Measurements from ENCODE around the gene CXCR5.
A peak's percentile ranks its signal among the peaks of the same experiment; 100 is the strongest.

CXCR5 gene

DNA sequence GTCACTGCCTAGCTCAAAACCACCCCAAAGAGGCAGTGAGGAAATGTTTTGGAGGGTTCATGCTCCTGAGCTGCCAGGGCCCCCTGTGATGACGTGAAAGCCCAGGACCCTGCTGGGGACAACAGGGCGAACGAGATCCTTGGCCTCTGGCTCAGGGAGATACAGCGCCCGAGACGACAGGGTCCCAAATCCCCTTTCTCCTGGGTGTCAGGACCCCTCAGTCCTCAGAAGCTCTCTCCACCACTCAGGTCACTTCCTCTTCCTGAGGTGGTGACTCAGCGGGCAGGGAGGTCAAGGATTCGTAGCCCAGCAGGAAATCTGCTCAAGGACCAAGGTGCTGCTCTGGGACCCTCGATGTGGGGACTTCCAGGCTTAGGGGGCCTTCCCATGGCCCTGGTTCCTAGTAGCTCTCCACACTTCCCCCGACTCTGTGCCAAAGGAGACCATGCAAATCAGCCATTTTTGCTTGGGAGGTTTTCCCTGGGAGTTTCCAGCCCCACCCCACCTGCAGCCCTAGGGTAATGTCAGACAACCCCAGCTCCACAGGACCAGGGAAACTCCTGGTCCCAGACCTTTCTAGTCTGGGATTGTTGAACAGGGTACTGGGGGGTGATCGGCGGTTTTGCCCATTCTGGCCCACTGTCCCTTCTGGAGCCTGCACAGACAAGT, 29.2 kb downstream of the CXCR5 start:
- peak; percentile 41 for DNase-seq (ENCODE audit: low spot score)

DNA sequence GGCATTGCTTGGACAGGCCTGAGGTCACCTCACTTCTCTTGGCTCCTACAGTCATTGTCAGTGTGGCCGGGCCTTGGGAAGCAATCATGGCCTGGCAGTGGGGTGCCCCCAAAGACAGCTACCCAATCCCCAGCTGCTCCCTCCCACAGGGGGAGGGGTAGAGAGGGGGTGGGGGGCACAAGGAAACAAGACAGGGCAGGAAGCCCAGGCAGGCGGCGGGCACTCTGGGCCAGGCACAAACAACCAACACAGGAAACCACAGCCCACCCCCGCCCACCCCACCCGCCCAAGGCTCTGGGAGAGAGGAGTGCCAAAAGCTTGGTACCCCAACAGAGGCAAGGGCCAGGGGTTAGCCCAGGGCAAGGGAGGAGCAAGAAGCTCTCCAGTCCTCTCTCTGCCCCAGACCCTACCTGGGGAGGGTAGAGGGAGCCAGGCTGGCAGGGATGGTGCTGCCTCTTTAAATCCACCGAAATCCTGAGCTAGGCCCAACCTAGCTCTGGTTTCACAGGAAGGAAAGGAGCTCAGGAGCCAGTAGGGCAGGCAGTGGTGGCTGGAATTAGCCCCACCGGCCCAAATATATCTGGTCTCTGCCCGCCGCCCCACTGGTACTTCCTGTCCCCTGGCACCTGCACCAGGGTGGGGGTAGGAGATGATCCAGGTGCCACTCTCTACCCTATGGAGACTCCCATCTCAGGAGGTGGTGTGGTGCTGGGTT, 29.9 kb downstream of the CXCR5 start:
- DNase-seq (ENCODE audit: low spot score), result peak; percentile 36

DNA sequence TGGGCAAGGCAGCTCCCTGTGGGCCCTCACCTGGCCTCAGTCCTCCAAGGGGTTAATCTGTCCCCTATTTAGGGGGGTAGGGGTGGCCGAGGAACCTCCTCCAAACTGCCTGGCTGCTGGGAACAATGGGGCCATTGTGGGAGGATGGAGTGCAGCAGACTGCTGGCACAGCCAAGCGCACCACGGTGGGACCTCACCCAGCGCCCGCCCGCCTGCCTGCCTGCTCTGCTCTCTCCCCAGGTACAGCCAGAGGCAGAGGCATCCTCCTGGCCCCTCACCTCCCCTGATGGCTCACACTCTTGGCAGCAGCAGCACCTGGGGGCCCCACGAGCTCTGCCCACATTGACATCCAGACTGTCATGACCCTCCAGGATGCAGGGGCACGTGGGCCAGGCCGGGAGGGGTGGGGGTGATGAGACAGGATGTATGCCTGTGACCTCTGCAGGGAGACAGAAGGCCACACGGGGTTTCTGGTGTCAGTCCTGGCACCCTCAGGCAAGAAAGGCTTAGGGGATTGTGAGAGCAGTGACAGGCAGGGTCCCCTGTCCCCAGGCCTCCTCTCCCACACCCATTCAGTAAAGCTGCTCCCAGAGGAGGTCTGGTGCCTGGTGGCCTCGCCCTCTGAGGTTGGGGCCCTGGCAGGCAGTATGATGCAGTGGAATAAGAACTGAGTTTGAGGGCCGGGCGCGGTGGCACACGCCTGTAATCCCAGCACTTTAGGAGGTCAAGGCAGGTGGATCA, 30.7 kb downstream of the CXCR5 start:
- DNase-seq (ENCODE audit: low spot score), result peak; percentile 42

DNA sequence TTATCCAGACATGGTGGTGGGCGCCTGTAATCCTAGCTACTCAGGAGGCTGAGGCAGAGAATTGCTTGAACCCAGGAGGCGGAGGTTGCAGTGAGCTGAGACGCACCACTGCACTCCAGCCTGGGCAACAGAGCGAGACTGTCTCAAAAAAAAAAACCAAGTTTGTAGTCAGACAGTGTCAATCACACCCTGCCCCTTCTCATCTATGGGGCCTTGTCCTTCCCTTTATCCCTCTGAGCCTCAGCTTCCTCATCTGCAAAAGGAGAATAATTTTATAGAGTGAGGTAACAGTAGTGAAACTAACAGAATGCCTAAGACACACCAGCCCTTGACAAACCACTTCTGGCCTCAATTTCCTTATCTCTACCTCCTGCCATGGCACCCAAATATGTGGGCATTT, 31.3 kb downstream of the CXCR5 start:
- no peak for DNase-seq (ENCODE audit: low spot score)

DNA sequence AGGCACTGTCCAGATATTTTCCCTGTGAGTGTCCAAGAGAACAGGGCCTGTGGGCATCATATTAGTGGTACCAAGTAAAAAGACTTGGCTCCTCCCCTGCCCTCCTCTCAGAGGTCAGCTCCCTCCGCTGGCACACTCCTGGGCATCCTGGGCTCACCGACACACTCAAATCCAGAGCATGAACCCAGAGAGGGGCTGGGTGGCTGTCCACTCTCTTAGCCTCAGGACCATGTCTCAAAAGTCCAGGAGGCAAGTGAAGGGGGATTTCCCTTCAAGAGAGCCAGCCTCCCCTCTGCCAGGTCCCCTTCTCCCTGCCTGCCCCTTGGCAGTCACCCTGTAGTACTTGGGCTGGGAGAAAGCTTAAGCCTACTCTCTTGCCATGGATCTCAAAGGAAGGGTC, 31.7 kb downstream of the CXCR5 start:
- no peak for DNase-seq (ENCODE audit: low spot score)

DNA sequence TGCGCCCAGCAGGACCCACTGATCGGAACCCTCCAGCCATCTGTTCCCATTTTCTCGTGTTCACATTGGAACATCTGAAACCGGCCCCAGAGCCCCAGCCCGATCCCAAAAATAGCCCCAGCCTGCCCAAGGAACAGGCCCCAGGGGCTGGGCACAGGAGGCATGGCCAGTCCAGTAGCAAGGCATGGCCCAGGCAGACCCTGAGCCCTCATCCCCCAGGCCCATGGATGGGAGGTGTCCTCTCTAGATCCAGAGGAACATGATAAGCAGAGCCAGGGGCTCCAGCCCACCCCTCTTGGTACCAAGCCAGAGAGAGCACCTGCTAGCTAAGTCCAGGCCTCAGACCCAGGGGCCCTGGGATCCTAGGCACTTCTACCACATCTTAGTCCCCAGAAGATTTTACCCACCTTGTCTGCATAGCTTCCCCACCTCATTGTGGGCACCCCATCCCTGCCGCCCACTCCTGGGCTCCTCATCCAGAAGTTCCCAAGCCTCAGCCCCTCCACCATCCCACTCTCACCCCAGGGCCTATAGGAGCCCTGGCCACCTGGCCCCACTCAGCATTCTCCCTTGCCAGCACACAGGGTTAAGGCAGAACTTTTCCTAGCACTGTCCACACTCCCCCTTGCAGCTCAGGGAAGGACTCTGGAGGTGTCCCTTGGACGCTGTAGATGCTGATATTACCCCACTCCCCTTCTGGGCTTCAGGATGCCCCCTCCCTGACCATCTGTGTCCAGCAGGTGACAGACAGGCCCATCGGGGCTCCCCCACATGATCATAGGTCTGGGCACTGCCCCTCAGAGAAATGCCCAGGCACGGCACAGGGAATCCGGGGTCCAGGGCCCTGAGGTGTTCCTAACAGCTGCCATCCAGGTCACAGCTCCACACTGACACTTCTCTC, 32.5 kb downstream of the CXCR5 start:
- DNase-seq (ENCODE audit: low spot score), result peak; percentile 75

DNA sequence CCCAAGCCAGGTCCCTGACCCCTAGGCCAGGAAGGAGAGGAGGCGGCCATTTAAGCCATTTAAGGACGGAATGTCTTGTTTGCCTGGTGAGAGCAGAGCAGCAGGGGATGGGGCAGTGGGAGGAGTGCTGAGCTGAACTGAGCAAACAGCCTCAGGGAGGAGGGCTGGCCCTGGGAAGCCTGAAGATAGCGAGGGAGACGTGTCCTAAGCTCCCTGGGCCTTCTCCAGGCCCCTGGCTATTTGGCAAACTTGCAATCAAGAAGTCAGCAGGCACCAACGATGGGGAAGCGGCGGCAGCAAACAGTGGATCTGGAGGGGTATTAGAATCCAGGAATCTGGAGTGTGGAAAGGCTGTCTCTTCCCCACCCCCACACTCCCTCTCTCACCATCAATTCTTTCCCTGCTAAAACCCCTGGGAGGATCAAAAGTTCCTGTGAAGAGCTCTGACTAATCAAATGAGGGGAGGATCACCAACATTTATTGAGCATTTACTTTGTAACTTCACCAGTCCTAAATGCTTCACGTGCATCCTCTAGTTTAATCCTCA, 33.2 kb downstream of the CXCR5 start:
- peak; percentile 65 for DNase-seq (ENCODE audit: low spot score)

DNA sequence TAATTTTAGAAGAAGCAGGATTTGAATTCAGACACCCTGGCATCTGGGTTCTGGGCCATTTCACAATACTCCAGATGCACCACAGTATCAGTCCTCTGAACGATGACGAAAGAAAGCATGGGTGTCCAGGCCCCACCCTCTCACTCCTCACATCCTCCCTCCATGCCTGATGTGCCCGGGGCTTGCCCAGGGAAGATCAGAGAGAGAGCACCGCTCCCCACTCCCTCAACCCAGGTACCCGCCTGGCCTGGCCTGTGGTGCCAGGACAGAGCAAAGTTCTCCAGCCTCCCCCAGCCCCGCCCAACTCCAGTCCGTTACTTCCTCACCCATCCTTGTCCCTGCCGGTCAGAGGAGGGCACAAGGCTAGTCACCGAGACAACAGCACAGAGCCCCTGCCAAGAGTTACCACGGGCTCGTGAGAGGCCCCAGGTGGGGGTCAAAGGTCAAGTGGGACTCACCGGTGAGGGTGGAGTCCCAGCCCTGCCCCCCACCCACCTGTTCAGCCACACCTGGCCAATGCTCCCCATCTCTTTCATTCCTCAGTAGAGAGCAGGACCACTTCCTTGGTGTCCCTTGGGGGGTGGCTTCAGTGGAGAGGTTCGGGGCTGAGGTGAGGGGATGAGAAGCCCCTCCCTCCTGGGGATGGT, 33.9 kb downstream of the CXCR5 start:
- peak; percentile 28 for DNase-seq (ENCODE audit: low spot score)

DNA sequence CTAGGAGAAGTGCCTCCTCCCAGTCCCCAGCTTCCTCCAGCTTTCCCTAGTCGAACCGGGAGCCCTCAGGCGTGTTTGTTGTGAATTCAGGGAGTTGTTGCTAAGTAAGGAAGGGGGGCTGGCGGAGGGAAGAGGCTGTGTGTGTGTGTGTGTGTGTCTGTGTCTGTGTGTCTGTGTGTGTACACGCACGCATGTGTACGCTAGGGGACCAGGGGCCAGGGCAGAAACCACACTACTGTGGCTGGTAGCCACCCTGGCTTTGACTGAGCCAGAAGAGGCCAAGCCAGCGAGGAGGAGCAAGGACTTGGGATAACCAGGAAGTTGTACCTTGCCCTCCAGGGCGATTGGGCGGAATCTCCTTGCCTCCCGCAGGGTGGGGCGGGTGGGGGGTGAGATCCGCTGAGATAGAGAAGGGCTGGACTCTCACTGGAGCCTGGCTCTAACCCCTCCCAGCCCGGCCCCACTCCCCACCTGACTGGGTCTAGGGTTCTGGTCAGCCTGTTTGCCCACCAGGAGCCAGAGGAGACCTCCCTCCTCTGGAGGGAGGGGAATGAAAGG, 34.5 kb downstream of the CXCR5 start:
- peak; percentile 77 for DNase-seq (ENCODE audit: low spot score)

DNA sequence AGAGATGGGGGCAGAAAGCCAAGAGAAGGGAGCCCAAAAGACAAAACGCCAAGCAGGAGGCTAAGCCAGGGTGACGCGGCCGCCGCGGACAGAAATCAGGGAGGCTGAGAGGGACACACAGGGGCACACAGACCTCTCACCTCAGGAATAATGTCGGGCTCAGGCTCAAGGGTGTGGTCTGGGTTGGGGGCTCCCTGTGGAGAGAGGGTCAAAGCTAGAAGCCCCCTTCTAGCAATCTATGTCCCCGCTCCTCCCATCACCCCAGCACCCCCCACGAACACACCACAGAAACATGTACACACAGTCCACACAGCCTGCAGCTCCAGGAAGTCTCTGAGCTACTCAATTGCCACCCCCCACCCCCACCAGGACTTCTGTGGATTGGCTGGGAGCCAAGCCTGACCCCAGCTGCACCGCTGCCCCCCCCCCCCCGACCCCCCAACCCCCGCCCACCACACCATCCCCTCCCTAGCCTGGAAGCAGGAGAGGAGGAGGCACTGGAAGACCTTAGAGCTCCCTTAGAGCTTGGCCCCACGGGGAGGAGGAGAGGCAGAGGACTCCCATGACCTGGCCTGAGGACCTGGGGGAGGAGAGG, 35.1 kb downstream of the CXCR5 start:
- DNase-seq (ENCODE audit: low spot score), result no peak

DNA sequence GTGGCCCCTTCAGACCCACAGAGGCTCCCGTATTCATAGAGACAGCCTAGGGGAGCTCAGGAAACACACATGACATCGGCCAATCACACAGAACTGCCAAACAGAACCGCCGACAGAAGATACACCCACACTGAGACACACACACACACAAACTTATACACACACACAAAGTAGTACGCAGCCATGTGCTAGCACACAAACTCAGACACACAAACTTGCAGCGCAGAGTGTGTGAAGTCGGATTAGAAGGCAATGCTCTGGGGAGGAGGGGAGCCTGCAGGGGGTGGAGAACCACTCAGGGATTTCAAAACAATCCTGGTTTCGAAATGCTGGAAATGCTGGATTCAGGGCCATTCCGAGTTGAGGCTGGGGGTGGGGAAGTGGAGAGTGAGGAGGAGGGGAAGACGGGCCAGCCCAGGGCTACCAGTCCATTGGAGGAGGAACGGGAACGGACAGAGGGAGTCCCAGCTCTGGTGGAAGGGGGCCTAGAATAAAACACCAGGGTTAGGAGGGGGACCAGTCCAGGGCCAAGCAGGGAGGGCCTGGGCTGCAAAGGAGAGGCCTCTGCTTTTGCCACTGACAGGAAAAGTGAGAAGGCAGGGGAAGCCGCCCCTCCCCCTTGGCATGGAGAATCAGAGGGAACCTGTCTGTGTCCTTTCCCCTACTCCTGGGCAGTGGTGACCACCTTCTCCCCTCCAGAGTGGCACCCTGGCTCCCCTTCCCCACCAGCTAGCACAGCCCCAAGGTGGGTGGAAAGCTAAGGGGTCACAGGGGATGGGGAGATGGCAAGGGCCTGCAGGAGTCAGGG, 37.6 kb downstream of the CXCR5 start:
- peak; percentile 37 for DNase-seq (ENCODE audit: low spot score)

DNA sequence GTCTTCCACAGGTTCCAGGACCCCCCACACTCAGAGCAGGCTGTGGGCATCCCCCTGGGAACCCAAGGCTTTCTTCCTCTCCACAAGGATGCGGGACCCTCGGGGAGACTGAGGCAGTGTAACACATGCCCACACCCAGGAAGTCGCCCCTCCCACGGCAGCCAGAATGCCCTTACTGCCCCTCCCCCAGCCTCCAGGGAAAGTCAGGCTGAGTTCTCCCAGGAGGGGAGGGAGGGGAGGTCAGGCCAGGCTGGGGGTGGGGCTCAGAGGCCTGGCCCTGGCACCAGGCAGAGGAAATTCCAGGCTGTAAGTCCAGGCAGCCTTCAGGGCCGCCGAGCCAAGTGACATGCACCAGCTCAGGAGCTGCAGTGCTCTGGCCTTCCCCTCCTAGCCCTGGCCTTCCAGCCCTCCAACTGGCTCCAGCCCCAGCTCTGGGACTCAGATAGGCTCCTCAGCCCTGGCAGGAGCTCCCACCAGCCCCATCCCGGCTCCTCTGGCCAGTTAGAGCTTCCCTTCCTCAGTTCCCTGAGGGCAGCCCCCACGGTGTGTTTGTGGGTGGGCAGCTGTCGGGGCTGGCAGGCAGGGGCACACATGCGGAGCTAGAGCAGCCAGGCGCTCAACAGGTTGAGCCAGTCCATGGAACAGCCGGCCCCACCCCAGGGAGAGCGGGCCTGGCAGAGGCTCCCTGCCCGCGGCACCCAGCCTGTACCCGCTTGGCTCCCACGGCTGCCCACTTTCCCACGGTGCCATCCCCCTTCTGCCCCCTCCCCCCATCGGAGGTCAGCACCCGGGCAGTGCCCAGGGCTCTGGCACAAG, 38.4 kb downstream of the CXCR5 start:
- peak; percentile 53 for DNase-seq (ENCODE audit: low spot score)

DNA sequence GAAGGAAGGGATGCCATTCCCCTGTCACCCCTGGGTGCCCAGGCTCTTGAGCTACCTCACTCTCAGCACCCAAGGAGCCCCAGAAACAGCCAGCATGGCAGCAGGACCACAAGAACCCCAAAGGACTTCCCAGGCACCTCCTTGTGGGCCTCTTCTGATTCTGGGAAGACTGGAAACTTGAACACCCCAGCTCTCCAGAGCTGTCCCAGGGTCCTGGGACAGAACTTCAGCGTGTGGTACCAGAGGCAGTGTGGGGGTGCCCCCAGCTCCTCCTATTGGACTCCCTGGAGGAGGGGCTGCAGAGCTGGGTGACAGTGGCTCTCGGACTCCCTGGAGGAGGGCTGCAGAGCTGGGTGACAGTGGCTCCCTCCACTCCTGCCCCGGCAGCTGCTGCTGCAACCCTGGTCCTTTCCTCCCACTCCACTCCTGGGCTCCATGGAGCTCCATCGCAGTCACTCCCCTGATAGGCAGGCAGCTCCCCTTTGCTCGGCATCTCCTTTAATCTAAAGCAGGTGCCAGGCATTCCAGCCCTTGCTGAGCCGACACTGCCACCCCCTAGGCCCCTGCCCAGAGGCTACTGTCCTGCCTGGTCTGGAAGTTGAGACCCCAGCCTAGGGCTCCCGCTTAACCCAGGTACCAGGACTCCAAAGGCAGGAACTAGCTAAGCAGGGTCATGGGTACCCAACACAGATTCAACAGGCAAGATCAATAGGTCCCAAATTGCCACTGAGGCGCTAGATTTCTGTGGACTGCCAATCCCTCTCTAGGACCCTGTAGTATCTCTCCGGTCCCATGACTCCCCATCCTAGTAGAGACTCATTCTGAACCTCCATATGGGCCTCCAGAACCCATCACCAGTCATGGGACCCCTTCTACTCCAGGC, 39.3 kb downstream of the CXCR5 start:
- no peak for DNase-seq (ENCODE audit: low spot score)

DNA sequence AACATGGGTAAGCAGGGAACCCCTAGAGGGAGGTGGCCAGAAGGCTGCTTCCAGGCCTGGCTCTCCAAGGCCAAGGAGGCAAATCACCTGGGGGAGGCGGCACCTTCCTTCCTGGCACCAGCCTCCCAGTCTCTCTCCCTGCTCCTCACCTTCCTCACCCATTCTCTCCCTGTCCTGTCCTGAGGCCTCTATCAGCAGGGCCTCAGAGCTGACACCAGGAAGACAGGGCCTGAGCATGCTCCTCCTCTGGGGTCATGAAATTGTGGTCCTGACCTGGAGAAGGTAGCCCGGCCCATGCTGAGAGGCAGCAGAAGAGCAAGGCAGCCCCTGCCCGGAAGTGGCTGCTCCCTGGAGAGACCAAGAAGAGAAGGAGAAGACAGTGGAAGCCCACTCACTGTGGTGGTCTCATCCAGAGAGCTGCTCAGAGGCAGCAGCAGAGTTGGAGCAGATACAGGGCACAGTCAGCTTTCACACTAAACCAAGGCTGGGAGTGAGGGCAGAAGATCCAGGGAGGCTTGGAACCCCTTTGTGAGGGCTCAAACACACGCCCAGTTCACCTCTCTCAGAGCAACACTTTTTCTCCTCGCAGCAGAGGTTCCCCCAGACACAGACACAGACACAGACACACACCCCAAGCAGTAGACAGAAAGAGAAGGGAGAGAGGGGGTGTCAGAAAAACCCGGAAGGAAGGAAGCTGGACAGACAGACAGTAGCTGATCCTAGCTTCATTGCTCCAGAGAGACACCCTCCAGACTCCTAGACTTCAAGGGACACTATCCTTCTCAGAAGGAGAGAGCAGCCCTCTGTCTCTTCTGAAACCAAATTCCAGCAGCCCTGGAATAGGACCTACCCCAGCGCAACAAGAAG, 40.3 kb downstream of the CXCR5 start:
- no peak for DNase-seq (ENCODE audit: low spot score)

DNA sequence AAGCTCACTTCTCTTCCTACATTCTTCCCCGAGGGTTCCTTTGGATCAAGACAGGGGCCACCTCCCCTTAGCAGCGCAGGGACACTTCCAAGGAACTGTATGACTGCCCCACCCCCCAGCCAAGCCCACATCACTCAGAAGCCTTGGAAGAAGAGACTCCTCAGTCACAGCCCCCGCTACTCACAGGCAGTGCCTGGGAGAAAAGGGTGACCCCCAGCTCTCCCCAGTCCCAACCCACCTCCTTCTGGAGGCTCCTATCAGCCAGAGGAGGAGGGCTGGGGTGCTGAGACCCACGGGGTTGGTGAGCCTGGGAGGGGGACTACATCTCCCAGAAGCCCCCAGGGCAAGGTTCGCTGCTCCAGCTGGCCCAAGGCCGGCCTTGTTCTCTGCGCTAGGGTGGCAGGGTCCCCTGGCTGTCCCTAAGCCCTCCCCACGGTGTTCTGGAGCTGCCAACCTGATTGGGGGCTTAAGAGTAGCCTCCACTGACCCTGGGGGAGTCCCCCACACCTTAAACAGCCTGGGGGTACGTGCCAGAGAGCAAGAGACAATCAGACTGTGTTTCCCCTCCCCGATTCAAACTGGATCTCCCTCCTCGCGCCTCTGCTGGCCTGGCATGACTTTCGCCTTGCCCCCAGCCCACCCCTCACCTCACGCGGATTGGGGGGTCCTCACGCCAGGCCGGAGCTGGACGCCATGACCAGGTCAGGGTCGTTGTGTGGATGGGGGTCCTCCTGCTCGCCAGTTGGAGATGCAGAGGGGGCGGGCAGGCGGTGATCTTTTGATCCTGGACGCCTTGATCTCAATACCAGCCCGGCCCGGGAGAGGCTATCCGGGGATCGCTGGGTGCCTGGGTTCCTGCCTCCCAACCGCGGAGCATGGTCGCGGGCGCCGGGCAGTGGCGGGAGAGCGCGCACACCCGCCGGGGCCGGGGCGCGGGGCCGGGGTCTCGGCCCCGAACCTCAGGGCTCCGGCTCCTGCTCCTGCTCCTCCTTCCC, 41.2 kb downstream of the CXCR5 start:
- DNase-seq (ENCODE audit: low spot score), result peak; percentile 74
